Fibroblast of upper back skin (primary cell): Measurements from ENCODE around the gene SYF2.
A peak's percentile ranks its signal among the peaks of the same experiment; 100 is the strongest.
"Not testable (repeated sequence)": the region's sequence is repeated elsewhere in the genome, so short reads cannot be mapped to it uniquely, and the experiment has no call there.

Experiments used
- DNase-seq: peaks from one replicate; pipeline ENCODE4 v3.0.0-alpha.2; 2013

The SYF2 gene

DNA sequence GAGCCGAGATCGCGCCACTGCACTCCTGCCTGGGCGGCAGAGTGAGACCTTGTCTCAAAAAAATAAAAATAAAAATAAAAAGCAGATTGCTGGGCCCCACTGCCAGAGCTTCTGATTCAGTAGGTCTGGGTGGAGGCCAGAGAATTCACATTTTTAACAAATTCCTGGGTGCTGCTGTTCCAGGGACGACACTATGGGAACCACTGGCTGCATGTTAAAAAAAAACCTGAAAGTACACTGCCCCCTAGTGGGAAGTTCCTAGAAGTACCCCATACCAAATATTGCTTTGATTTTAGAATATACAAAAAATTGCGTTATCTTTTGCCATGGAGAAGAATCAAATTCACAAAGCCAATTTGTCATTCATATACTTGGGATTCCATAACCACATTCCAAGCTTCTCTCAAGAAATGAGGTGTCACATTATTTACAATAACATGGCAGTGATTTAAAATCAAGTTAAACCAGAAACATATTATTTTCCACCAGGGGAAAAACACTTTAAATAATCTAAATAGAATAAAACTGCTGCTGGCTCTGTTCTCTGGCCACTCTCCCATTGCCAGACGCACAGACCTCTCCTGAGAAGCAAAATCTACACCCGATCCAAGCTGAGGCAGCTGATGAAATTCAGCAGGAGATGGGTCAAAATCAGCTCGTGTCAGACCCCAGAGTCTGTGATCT lies 27.4 kb downstream of the SYF2 start:
- DNase-seq = peak; percentile 84

DNA sequence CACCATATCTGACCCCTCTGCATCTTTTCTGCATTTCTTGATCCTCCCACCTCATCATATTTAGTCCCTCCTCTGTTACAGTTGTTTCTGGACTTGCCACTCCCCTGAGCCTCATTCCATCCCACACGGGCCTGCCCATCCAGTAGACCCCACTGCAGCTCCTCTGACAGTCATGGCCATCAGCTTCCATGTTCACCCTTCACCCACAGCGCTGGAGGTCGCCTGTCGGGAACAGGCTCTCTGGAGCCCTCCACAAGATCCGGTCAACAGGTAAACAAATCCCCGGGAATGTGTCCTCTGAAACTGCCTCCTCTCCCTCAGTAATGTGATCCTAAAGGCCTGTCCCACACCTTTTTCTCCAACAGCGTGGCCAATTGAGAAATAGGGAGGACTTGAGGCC lies 31.3 kb downstream of the SYF2 start:
- DNase-seq = no peak

DNA sequence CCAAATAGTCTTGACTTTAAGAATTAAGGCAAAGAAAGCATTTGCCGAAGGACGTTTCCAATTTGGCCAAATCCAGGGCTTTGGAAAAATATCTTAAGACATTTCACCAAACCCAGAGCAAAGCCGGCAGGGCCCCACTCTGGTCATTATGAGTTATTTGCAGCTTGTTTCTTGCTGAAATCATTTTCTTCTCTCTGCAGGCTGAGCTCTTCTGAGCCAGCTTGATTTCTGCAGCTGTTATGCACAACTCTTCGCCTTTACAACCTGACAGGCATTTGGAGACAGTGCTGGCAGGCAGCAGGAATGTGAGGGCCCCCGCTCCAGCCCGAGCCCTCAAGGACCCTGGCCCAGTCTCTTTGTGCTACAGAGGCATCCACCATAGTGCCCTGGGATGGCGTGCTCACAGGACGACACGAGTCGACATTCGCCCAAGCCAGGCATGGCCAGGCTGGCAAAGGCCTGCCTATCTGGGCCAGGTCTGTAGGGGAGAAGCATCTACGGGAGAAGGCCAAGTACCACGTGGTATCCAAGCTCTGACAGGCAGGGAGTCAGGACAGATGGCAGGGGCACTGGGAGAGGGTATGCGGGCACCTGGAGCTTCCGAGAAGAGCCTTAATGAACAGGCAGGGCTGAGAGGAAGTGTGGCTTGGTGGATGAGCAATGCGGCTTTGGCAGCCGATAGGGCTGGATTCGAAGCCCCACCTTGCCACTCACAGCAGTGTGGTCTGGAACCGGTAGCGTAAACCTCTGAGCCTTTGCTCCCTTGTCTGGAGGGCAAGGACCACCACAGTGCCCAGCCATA lies 32.3 kb downstream of the SYF2 start:
- DNase-seq = no peak

DNA sequence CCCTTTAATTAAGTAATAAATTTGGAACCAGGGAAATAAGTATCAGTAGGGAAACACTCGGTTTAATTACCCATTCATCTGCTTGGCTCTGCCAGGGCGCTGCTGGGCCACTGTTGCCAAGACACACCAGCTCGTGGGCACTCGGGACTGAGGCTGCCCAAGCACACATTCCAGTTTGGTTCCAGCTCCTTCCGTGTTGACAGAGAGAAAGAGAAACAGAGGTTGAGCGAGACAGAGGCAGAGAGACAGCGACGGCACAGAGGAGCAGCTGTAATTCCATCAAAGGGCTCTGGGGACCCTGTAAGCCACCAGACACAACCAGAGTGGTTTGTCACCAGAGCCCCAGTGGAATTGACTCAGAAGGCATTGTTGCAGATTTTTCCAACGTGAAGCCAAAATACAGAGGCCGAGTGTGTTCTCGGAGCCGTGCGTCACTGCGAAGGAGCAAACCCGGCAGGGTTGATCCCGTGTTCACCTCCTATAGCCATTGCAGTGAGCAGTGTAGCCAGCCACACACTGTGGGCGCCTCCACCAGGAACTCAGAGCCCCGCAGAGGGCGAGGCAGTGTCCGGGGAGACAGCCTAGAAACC lies 33.5 kb downstream of the SYF2 start:
- DNase-seq = peak; percentile 22

DNA sequence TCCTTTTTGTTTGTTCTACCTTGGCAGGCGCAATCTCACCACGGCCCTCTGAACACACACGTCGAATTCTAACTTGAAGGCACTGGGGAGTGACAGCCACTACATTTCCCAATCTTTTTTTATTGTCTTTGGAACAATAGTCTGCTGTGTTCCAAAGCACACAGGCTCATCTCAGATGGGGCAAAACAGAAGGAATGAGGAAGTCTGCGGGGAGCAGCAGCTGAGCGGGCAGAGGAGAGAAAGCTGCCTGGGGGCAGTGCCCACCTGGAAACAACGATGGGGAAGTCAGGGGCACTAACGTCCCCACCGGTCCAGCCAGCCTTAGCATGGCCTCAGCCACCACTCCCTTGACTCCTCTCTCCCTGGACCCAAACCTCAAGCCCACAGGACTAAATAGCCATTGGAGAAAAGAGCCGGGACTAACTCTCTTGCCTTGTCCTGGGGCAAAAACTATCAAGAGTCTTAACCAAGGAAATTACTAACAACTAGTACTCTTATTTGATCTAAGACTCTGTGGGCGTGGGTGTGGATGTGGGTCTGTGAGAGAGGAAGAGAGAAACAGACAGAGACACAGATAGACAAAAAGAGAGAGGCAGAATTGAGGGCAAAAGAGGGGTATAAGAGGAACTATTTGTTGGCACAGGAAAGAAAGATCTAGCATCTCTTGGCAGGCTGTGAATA lies 34.2 kb downstream of the SYF2 start:
- no peak for DNase-seq

DNA sequence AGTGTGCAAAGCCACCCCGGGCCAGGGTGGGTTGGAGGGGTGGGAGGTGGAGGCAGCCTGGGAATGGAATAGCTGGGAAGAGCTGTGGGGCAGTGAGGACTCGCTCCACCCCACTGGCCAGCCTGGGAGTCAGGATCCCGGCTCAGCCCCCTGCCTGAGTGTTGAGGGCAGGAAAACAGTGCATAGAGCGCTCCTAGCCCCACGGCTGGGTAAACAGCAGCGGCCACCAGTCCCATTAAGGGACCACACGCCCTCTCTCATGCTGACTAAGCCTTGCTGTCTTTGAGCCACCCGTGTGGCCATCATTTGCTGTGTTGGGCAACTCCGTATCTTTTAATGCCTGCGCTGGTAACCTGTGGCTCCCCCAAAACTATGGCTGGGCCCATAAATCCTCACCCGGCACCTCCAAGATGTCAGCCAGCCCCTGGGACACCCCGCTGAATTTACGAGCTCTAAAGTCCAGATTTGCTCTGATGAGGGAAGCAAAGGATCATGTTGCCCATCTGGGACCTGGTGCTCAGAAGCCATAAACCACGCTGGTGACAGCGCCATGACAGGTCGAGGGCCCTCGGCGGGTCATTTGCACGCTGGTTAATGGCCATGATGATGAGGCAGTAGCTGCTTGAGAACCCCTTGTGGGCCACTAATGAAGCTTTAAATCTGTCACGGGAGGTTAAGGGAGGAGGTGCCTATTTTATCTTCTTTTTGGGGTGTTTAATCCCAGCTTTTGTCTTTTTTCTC lies 34.9 kb downstream of the SYF2 start:
- DNase-seq = no peak

DNA sequence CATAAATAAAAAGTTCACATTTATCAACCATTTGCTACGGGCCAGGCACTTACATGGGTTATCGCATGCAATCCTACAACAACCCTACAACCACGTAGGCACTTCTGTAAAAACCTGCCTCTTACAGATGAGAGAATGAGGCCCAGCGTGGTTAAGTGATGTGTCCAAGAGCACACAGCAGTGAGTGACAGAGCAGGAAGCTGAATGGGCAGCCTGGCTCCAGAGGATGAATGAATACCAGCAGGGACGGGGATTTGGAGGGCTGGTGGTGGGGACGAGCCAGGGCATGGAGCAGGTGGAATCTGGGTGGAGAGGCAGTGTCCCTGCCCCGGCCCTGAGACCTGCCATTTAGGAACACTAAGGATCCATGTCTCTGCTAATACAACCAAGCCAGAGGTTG lies 35.5 kb downstream of the SYF2 start:
- no peak for DNase-seq

DNA sequence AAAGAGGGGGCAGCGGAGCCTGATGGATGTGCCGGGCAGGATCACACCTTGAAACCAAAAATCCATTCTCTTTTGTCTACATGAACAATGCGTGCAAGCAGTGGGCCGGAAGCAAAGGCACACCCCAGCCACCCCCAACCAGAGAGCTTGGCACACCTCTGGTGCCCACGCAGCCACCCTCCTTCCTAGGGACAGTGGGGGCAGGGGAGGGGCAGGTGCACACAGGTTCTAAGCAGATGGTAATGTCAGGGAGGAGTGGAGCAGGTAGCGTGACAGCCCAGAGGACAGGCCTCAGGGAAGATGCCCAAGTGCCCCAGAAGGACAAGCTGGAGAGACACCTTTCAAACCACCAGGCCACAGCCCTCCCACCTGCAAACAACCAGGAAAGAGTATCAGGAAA lies 36.5 kb downstream of the SYF2 start:
- no peak for DNase-seq

DNA sequence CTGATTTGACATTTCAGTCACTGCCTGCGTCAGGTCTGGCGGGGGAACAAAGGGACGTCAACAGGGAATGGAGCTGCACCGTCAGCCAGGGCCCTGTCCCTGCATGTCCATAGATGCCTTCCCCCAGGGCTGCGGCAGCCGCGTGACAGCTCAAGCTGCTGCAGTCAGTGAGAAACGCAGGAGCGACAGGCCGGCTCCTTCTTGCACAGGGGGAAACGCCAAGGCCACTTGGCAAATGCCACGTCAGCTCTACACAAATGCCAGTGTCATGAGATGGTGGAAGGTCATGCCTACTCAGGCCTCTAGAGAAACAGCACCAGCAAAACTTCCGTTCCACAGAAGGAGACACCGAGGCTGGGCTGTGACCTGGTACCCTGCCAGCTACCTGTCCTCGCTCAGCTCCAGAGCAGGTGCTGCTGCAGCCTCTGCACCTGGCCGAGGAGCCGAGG lies 37.7 kb downstream of the SYF2 start:
- DNase-seq = no peak

DNA sequence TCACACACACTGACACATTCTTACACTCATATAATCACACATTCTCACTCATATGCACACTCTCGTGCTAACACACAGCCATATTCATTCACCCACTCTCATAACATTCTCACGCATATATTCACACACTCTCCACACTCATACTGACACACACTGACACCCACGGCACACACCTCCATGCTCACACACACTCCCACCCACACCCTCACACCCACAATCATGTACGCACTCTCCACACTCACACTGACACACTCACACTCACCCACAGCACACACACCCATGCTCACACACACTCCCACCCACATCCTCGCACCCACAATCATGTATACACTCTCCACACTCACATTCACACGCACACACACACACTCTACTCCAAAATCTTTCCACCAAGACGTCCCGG lies 38.2 kb downstream of the SYF2 start:
- DNase-seq = no peak

DNA sequence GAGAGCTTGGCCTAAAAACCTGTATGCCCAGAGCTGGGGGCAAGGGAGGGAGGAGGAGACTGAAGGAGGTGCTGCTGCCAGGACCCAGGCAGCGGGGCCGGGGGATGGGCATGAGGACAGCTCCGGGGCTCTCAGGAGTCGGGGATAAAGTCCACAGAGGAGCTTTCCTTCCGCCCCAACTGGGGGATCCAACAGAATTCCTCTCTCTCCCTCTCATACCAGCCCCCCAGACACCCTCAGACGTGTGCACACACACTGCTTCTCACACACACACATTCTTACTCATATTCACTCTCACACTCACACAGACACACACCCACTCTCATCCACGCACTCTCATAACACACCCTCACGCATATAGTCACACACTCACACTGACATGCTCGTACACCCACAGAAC lies 39.1 kb downstream of the SYF2 start:
- no peak for DNase-seq

DNA sequence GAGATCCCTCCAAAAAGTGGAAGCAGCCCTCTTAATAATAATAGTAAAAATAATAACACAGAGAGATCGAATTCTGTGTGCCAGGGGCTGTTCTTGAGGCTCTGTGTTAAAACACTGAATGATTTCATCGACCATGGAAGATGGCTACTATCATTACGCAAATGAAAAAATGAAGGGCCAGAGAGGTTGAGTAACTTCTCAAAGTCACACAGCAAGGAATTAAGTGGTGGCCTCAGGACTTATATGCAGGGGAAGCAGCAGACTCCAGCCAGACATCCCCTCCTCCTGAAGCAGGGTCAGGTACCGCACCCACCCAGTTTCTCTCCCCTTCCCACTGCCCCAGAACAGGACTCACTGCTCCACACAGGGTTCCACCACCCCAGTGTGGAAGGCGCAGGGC lies 40.1 kb downstream of the SYF2 start:
- DNase-seq = no peak

DNA sequence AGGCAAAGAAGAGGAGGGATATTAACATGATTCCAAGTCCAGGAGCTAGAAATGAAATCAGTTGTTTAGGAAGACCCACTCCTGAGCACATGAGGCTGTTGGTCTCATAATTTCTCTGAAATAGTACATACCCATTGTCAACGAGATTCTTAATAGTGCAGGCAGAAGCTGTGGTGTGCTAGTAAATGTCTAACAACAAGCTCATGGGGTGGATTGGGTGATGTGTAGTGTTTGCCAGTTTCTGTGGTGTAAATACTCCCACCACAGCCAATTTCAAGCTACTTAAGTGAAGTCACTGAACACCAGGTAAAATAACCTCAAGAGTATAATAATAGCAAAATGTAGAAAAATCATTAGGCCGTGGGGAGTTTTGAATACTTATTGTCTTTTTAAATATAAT lies 42.0 kb downstream of the SYF2 start:
- DNase-seq = no peak

DNA sequence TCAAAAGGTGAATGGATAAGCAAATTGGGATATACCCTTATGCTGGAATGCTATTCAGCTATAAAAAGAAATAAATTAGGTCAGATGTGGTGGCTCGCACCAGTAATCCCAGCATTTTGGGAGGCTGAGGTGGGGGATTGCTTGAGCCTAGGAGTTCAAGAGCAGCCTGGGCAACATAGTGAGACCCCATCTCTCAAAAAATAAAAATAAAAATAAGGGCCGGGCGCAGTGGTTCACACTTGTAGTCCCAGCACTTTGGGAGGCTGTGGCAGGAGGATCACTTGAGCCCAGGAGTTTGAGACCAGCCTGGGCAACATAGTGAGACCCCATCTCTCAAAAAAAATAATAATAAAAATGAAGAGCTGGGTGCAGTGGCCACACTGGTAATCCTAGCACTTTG lies 44.4 kb downstream of the SYF2 start:
- DNase-seq = not testable (repeated sequence)

DNA sequence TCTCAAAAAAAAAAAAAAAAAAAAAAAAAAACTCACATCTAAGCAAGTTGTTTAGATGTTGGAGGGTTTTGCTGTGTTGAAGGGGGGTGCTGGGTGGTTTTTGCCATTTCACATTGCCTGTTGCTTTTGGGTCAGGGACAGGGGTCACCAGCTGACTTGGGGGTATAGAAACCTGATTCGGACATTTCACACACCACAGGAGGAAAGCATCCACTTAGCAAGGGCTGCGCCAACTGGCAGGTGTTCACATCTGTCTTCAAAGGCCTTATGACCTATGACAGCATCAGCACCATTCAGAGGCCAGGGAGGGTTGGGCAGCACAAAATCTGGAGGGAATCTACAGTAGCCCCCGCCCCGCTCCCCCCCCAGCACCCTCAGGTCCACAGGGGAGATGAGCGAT lies 45.2 kb downstream of the SYF2 start:
- DNase-seq = no peak

DNA sequence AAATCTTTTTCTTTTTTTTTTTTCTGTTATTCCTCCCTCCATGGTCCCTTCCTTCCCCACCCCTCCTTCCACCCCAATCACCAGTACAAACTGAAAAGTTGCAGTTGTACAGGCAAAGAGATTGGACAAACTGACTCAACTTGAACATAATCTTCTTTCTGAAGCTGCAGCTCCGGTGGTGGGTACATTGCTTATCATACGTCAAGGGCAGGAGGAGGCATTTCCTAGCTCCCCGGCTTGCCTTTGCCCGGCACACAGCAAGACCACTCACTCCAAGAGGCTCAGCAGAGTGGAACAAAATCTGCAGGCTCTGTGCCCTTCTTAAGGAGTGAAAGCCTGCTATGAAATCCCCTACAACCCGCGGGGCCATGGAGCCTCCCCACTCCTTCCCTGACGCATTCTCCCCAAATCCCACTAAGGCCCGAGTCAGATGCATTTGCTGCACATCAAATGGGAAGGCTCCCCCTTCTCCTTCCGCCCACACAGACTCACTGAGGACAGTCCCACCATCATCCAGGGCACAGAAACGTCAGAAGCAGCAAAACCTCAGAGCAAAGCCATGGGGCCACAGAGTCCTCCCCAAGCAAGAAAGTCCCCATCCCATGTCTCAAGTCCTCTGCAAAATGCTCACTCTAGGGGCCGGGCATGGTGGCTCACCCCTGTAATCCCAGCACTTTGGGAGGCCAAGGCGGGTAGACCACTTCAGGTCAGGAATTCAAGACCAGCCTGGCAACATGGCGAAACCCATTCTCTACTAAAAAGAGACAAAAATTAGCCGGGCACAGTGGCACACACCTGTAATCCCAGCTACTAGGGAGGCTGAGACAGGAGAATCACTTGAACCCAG lies 45.9 kb downstream of the SYF2 start:
- DNase-seq = no peak

DNA sequence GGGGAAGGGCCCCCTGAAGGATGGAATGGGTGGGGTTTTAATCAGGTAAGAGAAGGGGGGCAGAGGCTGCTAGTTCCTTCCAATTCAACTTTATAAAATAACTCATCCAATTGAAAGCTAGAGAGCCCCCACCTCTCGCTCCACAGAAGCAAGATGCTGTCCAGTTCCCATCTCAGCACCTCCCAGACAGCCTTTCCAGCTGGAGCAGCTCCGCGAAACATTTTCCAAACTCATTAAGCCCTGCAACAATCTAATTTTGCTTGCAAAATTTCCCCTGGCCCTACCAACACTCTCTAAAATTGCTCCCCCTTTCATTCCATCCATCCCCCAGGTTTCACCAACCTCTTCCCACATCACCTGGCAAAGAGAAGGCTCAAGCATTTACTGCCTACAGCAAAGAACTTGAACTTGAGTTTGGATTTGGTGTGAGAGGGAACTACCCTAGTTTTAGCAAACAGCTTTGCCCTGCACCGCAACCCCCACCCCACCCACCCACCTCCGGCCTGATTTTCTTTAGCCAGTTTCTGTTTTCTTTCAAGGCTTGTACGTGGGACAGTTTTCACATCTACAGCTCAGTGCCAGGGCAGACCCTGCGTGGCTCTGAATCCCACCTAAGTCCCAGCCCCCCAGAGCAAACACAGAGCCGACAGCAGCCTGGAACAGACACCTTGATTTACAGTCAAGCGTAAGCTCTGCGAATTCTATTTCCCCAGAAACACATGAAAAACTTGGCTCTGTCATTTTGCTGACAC lies 46.7 kb downstream of the SYF2 start:
- no peak for DNase-seq

DNA sequence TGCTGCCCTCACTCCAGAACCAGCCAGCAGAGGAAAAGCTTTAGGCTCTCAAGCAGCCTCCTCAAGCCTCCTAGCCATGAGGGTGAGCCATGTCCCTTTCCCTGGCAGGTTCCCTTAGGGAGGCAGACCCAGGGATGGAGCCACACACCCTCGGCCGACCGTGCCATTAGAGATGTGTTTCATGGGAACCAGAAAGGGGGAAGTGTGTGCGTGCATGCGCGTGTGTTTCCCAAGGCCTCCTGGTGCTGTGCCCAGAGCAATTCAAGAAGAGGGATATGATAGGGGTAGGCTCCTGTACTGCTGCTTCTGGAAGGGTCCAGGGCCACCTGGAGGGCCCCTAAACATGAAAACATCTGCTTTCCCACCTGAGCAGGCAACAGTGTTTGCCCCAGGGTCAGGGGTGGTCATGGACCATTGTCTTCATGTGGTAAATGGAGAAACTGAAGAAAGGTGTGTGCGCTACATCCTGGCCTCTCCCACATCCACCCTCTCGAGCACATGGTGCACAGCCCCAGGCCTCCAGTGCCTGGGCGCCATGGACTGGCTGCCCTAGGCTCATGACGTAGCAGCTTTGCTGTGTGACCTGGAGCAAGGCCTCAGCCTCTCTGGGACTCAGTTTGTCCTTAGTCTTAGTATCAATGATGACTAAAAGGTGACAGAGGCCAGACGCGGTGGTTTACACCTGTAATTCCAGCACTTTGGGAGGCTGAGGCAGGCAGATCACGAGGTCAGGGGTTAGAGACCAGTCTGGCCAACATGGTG lies 48.1 kb downstream of the SYF2 start:
- DNase-seq = no peak

DNA sequence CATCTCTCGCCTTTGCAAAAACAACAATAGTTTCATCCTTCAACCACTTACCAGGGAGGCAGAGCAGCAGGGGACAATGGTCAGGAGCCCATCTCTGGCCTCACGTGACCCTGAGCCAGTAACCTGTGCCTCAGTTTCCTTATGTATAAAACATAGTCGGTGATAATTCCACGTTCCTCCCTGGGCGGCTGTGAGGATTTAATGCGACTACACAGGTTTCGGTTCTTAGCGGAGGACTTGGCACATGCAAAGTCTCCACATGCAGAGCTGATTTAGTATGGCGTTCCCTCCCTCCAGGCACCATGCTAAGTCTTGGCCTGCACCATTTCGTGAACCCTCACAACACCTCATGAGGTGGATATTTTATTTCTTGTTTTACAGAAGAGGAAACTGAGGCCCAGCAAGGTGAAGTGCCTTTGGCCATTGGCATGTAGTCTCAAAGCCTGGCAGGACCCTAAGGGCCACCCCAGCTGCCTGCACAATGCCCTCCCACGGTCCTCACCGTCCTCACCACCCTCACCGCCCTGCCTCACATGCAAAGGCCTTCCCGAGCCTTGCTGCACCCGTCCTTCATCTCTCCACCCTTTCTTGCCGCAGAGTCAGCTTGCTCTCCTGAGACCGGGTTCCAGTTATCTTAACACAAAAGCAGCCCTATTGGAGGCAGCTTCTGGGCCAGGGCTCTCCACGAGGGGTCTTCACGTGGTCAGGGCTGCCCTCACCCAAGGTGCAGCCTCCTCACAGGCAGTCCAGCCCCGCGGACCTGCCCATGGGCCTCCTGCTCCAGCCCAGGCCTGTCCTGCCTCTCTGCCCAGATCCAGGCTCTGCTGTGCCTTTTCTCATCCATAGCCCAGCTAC lies 48.9 kb downstream of the SYF2 start:
- no peak for DNase-seq
